ENCODE results near the gene TRIM52. TPM values are rescaled to one million over a fixed set of nuclear protein-coding genes. Genes with fewer than 3 reads are reported as not detected.

Gene TRIM52
- total and polyA plus RNA-seq, 9 of the 15 experiments (the other 6 are each of a cell fraction or from before 2014, with no cell fraction given): 3.3 to 21.9 (median 13.5) TPM

DNA sequence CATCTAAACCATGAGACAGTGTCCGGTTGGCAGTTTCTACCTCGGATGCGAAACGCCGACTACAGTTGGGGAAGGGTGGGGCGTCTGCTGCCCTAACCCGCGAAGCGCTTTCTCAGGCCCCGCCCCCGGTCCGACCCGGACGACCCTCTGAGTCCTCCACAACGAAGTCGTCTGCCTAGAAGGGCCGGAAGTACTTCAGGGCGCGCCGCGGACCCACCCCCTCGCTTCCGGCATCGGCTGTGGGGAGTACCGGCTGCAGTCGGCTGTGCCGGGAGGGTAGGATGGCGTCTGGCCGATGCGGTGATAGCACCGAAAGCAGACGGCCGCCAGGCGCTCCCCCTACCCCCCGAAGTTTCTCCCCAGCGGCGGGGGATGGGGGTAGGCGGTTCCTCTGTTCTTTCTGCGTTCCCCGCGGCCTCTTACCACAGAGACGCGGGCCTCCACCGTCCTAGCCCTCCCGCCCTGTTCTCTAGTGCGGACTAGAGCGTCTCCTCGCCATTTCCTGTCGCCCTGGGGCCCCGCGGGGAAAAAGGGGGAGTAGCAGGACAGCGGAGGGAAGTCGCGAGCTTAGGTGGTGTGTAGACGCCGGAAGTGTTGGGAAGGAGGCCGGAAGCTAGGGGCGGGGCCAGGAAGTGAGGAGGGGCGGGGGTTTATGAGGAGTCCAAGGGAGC is 37.8 kb downstream of the TRIM52 start, which contains the start of gene TRIM41 (continued):
- TF ChIP-seq, protein P1, sequence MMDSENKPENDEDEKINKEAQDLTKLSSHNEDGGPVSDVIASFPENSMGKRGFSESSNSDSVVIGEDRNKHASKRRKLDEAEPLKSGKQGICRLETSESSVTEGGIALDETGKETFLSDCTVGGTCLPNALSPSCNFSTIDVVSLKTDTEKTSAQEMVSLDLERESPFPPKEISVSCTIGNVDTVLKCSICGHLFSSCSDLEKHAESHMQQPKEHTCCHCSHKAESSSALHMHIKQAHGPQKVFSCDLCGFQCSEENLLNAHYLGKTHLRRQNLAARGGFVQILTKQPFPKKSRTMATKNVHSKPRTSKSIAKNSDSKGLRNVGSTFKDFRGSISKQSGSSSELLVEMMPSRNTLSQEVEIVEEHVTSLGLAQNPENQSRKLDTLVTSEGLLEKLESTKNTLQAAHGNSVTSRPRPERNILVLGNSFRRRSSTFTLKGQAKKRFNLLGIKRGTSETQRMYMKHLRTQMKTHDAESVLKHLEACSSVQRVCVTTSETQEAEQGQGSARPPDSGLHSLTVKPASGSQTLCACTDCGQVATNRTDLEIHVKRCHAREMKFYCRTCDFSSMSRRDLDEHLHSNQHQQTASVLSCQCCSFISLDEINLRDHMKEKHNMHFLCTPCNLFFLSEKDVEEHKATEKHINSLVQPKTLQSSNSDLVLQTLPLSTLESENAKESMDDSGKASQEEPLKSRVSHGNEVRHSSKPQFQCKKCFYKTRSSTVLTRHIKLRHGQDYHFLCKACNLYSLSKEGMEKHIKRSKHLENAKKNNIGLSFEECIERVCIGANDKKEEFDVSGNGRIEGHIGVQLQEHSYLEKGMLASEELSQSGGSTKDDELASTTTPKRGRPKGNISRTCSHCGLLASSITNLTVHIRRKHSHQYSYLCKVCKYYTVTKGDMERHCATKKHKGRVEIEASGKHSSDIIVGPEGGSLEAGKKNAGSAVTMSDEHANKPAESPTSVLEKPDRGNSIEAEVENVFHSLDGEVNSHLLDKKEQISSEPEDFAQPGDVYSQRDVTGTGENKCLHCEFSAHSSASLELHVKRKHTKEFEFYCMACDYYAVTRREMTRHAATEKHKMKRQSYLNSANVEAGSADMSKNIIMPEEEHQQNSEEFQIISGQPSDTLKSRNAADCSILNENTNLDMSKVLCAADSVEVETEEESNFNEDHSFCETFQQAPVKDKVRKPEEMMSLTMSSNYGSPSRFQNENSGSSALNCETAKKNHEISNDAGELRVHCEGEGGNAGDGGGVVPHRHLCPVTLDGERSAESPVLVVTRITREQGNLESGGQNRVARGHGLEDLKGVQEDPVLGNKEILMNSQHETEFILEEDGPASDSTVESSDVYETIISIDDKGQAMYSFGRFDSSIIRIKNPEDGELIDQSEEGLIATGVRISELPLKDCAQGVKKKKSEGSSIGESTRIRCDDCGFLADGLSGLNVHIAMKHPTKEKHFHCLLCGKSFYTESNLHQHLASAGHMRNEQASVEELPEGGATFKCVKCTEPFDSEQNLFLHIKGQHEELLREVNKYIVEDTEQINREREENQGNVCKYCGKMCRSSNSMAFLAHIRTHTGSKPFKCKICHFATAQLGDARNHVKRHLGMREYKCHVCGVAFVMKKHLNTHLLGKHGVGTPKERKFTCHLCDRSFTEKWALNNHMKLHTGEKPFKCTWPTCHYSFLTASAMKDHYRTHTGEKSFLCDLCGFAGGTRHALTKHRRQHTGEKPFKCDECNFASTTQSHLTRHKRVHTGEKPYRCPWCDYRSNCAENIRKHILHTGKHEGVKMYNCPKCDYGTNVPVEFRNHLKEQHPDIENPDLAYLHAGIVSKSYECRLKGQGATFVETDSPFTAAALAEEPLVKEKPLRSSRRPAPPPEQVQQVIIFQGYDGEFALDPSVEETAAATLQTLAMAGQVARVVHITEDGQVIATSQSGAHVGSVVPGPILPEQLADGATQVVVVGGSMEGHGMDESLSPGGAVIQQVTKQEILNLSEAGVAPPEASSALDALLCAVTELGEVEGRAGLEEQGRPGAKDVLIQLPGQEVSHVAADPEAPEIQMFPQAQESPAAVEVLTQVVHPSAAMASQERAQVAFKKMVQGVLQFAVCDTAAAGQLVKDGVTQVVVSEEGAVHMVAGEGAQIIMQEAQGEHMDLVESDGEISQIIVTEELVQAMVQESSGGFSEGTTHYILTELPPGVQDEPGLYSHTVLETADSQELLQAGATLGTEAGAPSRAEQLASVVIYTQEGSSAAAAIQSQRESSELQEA (IDR thresholded peaks at IDR 0.05; ENCODE audit: low read depth): no peak
- TF ChIP-seq ZNF589 (CRISPR knock-in tag; IDR thresholded peaks at IDR 0.05; ENCODE audit: low read depth) (peak; percentile 59; the same call in 1 of the 2 replicates), SFPQ (IDR thresholded peaks at IDR 0.05; ENCODE audit: low read depth, low read length) (no peak), PHTF2 (CRISPR knock-in tag; IDR thresholded peaks at IDR 0.05) (no peak), RFX7 (CRISPR knock-in tag; IDR thresholded peaks at IDR 0.05) (no peak), BCL6 (CRISPR knock-in tag; IDR thresholded peaks at IDR 0.05) (no peak), STAG1 (CRISPR knock-in tag; IDR thresholded peaks at IDR 0.05; ENCODE audit: borderline replicate concordance) (no peak), SUPT5H (IDR thresholded peaks at IDR 0.05) (peak; percentile 98), BRF1 (IDR thresholded peaks at IDR 0.05; ENCODE audit: borderline replicate concordance, extremely low read depth, insufficient read length) (no peak), MBD2 (IDR thresholded peaks at IDR 0.05; ENCODE audit: borderline replicate concordance, low read depth) (peak; percentile 74), PHF20 (IDR thresholded peaks at IDR 0.05; ENCODE audit: partially characterized antibody) (peak; percentile 87), SMARCC2 (IDR thresholded peaks at IDR 0.05; ENCODE audit: low read depth) (no peak), ZNF133 (CRISPR knock-in tag; IDR thresholded peaks at IDR 0.05) (no peak), ZNF165 (CRISPR knock-in tag; IDR thresholded peaks at IDR 0.05; ENCODE audit: borderline replicate concordance) (0 out of 2 replicates have a peak, but pooled peaks have one; percentile 67), NFIC (IDR thresholded peaks at IDR 0.05) (peak; percentile 13; the same call in 1 of the 2 replicates), RBM15 (IDR thresholded peaks at IDR 0.05; ENCODE audit: insufficient read depth, low read length) (no peak)
- TF ChIP-seq, protein P2, sequence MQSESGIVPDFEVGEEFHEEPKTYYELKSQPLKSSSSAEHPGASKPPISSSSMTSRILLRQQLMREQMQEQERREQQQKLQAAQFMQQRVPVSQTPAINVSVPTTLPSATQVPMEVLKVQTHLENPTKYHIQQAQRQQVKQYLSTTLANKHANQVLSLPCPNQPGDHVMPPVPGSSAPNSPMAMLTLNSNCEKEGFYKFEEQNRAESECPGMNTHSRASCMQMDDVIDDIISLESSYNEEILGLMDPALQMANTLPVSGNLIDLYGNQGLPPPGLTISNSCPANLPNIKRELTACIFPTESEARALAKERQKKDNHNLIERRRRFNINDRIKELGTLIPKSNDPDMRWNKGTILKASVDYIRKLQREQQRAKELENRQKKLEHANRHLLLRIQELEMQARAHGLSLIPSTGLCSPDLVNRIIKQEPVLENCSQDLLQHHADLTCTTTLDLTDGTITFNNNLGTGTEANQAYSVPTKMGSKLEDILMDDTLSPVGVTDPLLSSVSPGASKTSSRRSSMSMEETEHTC (IDR thresholded peaks at IDR 0.05): peak; percentile 39; the same call in 1 of the 2 replicates
